K562 (cell line): Measurements from ENCODE around the gene AFAP1. TPM values are rescaled to one million over a fixed set of nuclear protein-coding genes. Genes with fewer than 3 reads are reported as not detected.

Experiments used
- ATF3 ChIP-seq, 2 experiments: fragments of 450-650 bp in 1 of 2; sonication (generic) in 1 of 2; formaldehyde crosslinking in 1 of 2; IDR thresholded peaks in 1 of 2; conservative IDR thresholded peaks in 1 of 2; 2 replicates each; pipeline versions ENCODE4 v1.6.1 to v1.8.1; 2016 to 2023; ENCODE audit warnings: mild to moderate bottlenecking in 2 of 2, moderate library complexity in 2 of 2, inconsistent platforms in 1 of 2, missing genetic modification reagents in 1 of 2
- C11orf30 ChIP-seq: fragments of 450-650 bp; IDR thresholded peaks from 2 replicates; pipeline ENCODE4 v1.6.1; 2016; ENCODE audit warnings: low read depth, mild to moderate bottlenecking
- CCNT2 ChIP-seq: IDR thresholded peaks from 2 replicates; pipeline ENCODE4 v1.6.1; 2011; ENCODE audit warnings: borderline replicate concordance, low read depth, mild to moderate bottlenecking, moderate library complexity, mixed read lengths, low read length; ENCODE audit not compliant: insufficient read length; ENCODE audit errors: extremely low read depth
- CLOCK ChIP-seq: fragments of 250-450 bp; sonication (Bioruptor Pico); IDR thresholded peaks from 2 replicates; pipeline ENCODE4 v1.4.0; 2020; ENCODE audit warnings: mild to moderate bottlenecking, moderate library complexity, borderline replicate concordance
- FOS ChIP-seq: IDR thresholded peaks from 3 replicates; pipeline ENCODE4 v1.6.1; 2011; ENCODE audit not compliant: insufficient read length; ENCODE audit errors: extremely low read depth
- HDAC6 ChIP-seq: IDR thresholded peaks from 2 replicates; pipeline ENCODE4 v1.6.1; 2012; ENCODE audit warnings: low read depth, mild to moderate bottlenecking, control low read depth, inconsistent platforms, low read length, moderate library complexity
- KDM1A ChIP-seq, 2 experiments: fragments of 450-650 bp; IDR thresholded peaks; 2 replicates each; pipeline ENCODE4 v1.6.1; 2016; ENCODE audit warnings: mild to moderate bottlenecking in 2 of 2
- KLF1 ChIP-seq: fragments of 450-650 bp; IDR thresholded peaks from 2 replicates; pipeline ENCODE4 v1.6.1; 2016; ENCODE audit warnings: missing genetic modification characterization, missing compliant biosample characterization
- MXI1 ChIP-seq: IDR thresholded peaks from 2 replicates; pipeline ENCODE4 v1.6.1; 2011; ENCODE audit warnings: low read depth, mild to moderate bottlenecking, improper control_type of control experiment, low read length
- NFE2 ChIP-seq: IDR thresholded peaks from 2 replicates; pipeline ENCODE4 v1.6.1; 2014; ENCODE audit warnings: antibody characterized with exemption, low read depth
- OTX1 ChIP-seq: fragments of 450-650 bp; formaldehyde crosslinking; IDR thresholded peaks from 2 replicates; pipeline ENCODE4 v1.4.0; 2022; ENCODE audit warnings: mild to moderate bottlenecking
- PATZ1 ChIP-seq: fragments of 250-450 bp; sonication (Bioruptor Pico); IDR thresholded peaks from 2 replicates; pipeline ENCODE4 v1.5.0; 2020; ENCODE audit warnings: mild to moderate bottlenecking, borderline replicate concordance
- SIRT6 ChIP-seq: IDR thresholded peaks from one replicate; pipeline ENCODE4 v1.6.1; 2012; ENCODE audit warnings: low read depth, mild to moderate bottlenecking, control low read depth, inconsistent platforms, low read length, moderate library complexity
- SMARCE1 ChIP-seq: fragments of 450-650 bp; IDR thresholded peaks from 2 replicates; pipeline ENCODE4 v1.7.1; 2016; ENCODE audit warnings: mild to moderate bottlenecking
- SNAPC5 ChIP-seq: fragments of 250-450 bp; sonication (Bioruptor Pico); IDR thresholded peaks from 2 replicates; pipeline ENCODE4 v1.8.0; 2021; ENCODE audit warnings: moderate library complexity, mild to moderate bottlenecking, inconsistent platforms
- ZNF146 ChIP-seq: IDR thresholded peaks from one replicate; pipeline ENCODE4 v1.6.1; 2018; ENCODE audit warnings: missing compliant biosample characterization; ENCODE audit not compliant: unreplicated experiment
- ZNF224 ChIP-seq: sonication (generic); formaldehyde crosslinking; IDR thresholded peaks from 2 replicates; pipeline ENCODE4 v1.8.0; 2022; ENCODE audit warnings: mild to moderate bottlenecking, missing genetic modification reagents
- ZNF561 ChIP-seq: fragments of 450-650 bp; formaldehyde crosslinking; conservative IDR thresholded peaks from 2 replicates; pipeline ENCODE4 v1.4.0; 2020; ENCODE audit warnings: mild to moderate bottlenecking, moderate library complexity
- ZNF655 ChIP-seq: fragments of 250-450 bp; sonication (Bioruptor Pico); IDR thresholded peaks from 2 replicates; pipeline ENCODE4 v1.5.0; 2021
- ZNF699 ChIP-seq: fragments of 250-450 bp; sonication (Bioruptor Pico); IDR thresholded peaks from 2 replicates; pipeline ENCODE4 v1.8.0; 2021; ENCODE audit warnings: mild to moderate bottlenecking, moderate library complexity; ENCODE audit not compliant: insufficient replicate concordance
- ZNF764 ChIP-seq: fragments of 250-450 bp; sonication (Bioruptor Pico); IDR thresholded peaks from 2 replicates; pipeline ENCODE4 v1.4.0; 2020; ENCODE audit warnings: low read depth, mild to moderate bottlenecking, moderate library complexity
- ZSCAN32 ChIP-seq: fragments of 450-650 bp; formaldehyde crosslinking; IDR thresholded peaks from 2 replicates; pipeline ENCODE4 v1.4.0; 2020; ENCODE audit warnings: mild to moderate bottlenecking, moderate library complexity
- polyA plus RNA-seq, 8 experiments: library from polyadenylated mRNA; depleted of rRNA in 4 of 8; stranded (reverse) in 5 of 8; unstranded in 3 of 8; fragments of >200 nt; fragmentation: Nextera tagmentation in 2 of 8; fragmentation: Illumina TruSeq in 1 of 8; extraction: Ambion mirVana in 2 of 8; extraction: Trizol in 1 of 8; gene quantifications; 2 replicates each; pipeline versions ENCODE4 v1.2.1 to v1.2.3, GENCODE V29; 2011 to 2014; ENCODE audit warnings: inconsistent platforms in 1 of 8, missing spikeins in 1 of 8
- total RNA-seq, 7 experiments: library from RNA; depleted of rRNA in 6 of 7; stranded (reverse); fragments of >200 nt in 6 of 7; fragmentation: Illumina TruSeq in 2 of 7; extraction: Trizol in 2 of 7; gene quantifications; 2 replicates each; pipeline versions ENCODE4 v1.2.1 to v1.2.3, GENCODE V29; 2011 to 2021; ENCODE audit warnings: low replicate concordance in 1 of 7

The AFAP1 gene
- total and polyA plus RNA-seq, 9 of the 15 experiments (the other 6 are each of a cell fraction or from before 2014, with no cell fraction given) = 0.07 to 0.42 (median 0.12) TPM; not detected in 1

- no peak for TF ChIP-seq ZNF699 (CRISPR knock-in tag)
- TF ChIP-seq C11orf30 = no peak
- no peak for TF ChIP-seq ZNF764 (CRISPR knock-in tag)
- TF ChIP-seq MXI1 = no peak
- no peak for TF ChIP-seq CCNT2
- TF ChIP-seq KLF1 (tag) = no peak
- TF ChIP-seq HDAC6 = no peak
- TF ChIP-seq ZNF655 = no peak
- TF ChIP-seq SIRT6 = no peak
- no peak for TF ChIP-seq PATZ1 (CRISPR knock-in tag)
- TF ChIP-seq ZNF224 (CRISPR knock-in tag) = no peak
- TF ChIP-seq ZSCAN32 (CRISPR knock-in tag) = no peak
- no peak for TF ChIP-seq CLOCK (CRISPR knock-in tag)
- no peak for TF ChIP-seq ATF3 (IDR thresholded peaks at IDR 0.05)
- TF ChIP-seq ATF3 (CRISPR knock-in tag; conservative IDR thresholded peaks at IDR 0.05) = no peak
- no peak for TF ChIP-seq NFE2
- no peak for TF ChIP-seq ZNF561 (CRISPR knock-in tag)
- no peak for TF ChIP-seq OTX1 (CRISPR knock-in tag)
- no peak for TF ChIP-seq KDM1A (IDR thresholded peaks at IDR 0.05)
- no peak for TF ChIP-seq ZNF146
- TF ChIP-seq SNAPC5 (CRISPR knock-in tag) = no peak
- no peak for TF ChIP-seq SMARCE1
- no peak for TF ChIP-seq FOS
Measured at GRCh38 chr4:7753931-7754465, 185.7 kb downstream of the AFAP1 start (continued).
